Measurements from ENCODE around the gene ADSS2.

DNA sequence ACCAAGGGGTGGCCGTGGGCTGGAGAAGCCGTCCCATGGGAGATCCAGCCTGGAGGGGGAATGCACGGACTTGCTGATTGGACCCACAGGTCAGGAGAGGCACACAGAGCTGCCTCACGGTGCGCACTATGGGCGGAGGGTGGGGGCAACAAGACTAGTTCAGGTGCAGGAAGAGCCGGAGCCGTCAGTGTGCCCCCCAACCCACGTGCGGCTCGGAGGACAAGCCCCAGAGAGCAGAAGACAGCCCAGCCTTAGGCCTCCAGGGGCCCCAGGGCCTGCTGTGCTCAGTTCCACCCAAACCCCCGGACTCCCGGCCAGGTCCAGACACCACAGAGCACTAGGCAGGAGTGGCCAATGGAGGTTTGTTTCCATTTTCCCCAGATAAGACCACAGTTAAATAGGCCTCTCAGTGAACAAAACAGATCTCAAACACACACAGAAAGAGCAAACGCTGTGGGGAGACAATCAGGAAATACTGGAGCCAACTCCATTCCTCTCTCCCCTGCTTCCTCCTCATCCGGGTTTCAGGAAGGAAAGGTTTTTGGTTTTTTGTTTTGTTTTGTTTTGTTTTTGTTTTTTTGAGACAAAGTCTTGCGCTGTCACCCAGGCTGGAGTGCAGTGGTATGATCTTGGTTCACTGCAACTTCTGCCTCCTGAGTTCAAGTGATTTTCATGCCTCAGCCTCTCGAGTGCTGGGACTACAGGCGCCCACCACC, 84.2 kb downstream of the ADSS2 start:
- no peak for TF ChIP-seq CTCF (IDR thresholded peaks at IDR 0.05)
- TF ChIP-seq POLR2A (IDR thresholded peaks at IDR 0.05): no peak

Data from body of pancreas (tissue), 4 donors.